NCI-H510A (cell line): ENCODE results near the gene APMAP.
"Not testable (repeated sequence)": the region's sequence is repeated elsewhere in the genome, so short reads cannot be mapped to it uniquely, and the experiment has no call there.

Experiments
- DNase-seq: peaks from one replicate; lab custom pipeline; 2025; lab: John Stamatoyannopoulos, UW

The APMAP gene

DNA sequence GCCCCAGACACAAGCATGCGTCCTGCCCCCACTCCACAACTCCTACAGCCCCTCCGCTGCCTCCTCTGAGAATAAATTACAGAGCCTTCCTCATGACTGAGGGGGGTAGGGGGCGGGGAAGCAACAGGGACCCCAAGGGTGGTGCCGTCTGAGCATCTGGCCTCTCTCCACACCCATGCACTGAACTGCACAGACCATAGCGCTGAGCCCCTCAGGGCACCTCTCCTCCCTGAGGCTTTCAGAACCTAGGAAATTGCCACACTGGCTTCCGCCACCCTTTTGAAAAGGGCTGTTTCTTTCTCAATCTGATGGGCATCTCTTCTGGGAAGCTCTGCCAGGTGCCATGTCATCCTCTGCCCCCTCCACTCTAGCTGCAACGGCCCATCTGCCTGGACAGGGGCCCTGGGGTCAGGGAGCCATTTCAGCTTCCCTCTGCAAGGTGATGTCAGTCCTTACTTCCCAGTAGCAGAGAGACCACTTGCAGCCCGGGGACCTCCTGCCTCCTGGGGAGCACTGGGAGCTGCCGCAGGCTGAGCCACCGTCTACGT is 40.9 kb downstream of the APMAP start:
- no peak for DNase-seq

DNA sequence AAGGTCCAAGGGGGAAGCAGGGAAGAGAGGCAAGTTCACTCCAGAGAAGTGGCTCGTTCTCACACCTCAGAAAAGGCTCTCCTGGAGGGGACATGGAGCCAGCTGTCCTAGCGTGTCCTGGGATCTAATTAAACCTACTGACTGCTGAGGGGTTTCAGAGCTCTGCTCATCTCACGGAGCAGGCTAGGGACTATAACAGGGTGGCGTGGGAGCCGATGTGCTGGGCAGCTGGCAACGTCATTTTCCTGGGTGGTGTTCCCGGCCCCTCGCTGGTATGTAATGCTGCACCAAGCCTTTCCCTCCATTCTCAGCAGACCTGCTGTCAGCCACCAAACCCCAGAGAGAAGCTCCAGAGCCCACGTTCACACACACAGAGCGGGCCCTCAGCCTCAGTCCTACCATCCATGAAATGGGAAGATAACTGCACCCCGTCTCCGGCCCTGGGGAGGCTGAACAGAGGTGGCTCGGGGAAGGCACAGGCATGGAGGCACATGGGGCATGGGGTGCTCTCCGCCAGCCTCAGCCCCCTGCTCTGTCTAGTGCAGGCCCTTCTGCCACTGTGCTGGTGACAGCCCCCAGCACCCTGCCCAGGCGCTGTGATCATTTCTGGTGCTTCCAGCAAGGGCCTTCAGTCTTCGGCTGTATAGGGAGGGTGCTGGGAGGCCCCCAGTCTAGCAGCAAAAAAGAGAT is 41.6 kb downstream of the APMAP start:
- DNase-seq: no peak

DNA sequence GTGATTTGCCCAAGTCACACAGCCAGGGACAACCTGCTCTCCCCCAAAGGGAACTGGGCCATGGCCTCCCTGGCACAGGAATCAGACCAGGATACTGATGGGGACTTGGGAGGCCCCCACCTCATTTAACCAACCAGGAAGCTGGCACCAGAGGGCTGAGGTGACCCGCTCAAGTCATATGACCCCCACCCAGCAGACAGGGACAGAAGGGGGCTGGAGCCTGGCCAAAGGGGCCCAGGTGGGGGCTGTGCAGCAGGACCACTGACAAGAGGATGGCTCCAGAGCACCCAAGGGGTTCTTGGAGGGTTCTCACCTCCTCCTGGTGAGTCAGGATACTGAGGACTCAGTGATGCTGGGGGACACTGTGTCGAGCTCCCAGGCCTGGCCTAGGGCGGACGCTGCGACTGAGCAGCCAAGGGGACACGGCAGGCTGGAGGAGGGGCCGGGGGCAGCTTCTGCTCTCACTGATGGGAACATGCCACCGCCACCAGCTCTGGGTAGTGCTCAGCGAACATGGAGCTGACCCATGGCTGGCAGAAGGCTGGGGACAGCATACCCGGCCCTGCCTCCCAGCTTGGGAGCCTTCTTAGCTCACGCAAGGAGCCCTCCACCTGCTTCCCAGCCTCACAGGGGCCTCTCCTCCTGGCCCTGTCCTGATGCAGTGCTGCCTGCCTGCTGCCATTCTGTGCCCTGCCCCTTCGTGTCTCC is 42.3 kb downstream of the APMAP start:
- no peak for DNase-seq

DNA sequence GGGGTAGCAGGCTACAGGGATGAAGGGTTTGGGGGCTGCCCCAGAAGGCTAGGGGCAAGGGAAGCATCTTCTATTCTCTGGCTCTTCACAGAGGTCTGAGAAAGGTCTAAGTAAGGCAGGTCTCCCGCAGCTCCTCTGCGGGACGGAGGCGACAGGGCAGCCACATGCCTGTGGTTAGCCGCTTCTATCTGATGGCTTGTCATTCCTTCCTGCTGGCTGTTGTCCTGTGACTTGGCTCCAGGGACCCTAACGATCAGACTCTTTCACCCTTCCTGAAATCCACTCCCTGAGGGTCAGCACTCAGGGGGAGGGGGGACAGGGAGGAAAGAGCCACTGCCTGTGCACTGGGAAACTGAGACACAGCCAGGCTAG is 42.8 kb downstream of the APMAP start:
- DNase-seq: no peak

DNA sequence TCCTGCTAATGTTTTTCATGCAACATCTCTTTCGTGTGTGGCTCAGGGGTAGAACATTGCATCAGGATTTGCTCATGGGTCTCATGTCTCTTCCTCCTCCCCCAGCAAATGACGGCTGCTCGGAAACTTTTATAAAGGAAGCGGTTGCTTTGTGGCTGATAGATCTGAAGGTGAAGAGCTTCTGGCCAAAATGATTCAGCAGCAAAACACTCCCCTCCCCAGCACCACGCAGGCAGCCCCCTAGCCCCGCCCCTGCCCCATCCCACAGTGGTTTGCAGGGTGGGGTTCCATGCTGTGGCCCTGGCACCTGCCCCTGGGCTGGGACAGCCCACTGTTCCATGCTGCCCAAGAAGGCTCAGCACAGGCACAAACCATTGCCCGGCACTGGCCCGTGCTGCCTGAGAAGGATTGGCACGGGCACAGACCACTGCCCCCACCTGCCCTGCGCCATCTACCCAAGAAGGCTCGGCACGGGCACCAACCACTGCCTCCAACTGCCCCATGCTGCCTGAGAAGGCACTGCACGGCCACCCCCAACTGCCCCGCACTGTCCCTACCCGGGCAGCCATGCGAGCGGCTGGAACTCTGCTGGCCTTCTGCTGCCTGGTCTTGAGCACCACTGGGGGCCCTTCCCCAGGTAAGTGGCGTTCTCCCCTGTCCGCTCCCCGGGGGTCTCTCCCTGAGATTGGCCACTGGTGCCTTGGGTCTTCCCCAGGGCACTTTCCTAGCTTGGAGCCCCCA is 43.4 kb downstream of the APMAP start, which contains the start of gene CST7:
TSS of gene CST7 (plus strand) at position 331 of the 741 bp plus-strand sequence. CDS start at position 568, 237 bp downstream.
- DNase-seq: no peak

DNA sequence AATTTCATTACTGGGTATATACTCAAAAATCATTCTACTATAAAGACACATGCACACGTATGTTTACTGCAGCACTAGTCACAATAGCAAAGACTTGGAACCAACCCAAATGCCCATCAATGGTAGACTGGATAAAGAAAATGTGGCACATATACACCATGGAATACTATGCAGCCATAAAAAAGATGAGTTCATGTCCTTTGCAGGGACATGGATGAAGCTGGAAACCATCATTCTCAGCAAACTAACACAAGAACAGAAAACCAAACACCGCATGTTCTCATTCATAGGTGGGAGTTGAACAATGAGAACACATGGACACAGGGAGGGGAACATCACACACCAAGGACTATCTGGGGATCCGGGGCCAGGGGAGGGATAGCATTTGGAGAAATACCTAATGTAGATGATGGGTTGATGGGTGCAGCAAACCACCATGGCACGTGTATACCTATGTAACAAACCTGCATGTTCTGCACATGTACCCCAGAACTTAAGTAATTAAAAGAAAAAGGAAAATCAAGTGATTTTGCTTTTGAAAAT is 44.1 kb downstream of the APMAP start:
- not testable (repeated sequence) for DNase-seq

DNA sequence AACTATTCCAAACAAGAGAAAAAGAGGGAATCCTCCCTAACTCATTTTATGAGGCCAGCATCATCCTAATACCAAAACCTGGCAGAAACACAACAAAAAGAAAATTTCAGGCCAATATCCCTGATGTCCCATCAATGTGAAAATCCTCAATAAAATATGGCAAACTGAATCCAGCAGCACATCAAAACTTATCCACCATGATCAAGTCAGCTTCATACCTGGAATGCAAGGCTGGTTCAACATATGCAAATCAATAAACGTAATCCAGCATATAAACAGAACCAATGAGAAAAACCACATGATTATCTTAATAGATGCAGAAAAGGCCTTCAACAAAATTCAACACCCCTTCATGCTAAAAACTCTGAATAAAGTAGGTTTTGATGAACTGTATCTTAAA is 46.2 kb downstream of the APMAP start:
- DNase-seq: not testable (repeated sequence)

DNA sequence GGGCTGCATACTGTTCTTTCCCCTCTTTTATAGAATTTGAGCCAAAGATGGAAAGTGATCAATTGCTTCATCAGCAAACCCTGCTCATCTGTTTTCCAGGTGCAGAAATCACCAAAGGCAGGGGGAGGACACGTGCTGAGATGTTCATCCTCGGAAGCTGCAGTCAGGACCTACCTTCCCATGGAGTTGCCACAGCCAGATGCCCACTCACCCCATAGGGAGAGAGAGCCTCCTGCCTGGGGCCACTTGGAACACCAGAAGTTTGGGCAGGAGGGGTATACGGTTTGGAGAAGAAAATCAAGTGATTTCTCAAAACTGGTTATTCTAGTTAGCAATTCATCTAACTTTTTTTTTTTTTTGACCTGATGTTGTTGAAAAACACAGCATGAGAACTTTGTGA is 48.8 kb downstream of the APMAP start:
- no peak for DNase-seq

DNA sequence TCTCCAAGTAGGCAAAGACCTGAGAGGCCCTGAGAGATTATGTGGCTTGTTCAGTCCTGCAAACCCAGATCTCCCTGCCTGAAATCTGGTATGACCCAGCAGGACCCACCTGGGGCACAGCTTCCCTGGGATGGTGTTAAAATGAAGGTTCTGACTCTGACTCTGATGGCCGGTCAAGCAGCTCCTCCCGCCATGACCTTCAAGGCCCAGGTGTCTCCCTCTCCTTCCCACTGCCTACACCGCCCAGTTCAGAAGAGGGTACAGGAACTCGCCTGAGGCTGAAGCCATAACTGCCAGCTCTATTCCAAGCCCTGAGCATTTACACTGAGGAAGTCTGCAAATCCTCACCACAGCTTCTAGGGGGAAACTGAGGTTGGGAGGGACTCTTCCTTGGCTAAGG is 49.4 kb downstream of the APMAP start:
- DNase-seq: no peak

DNA sequence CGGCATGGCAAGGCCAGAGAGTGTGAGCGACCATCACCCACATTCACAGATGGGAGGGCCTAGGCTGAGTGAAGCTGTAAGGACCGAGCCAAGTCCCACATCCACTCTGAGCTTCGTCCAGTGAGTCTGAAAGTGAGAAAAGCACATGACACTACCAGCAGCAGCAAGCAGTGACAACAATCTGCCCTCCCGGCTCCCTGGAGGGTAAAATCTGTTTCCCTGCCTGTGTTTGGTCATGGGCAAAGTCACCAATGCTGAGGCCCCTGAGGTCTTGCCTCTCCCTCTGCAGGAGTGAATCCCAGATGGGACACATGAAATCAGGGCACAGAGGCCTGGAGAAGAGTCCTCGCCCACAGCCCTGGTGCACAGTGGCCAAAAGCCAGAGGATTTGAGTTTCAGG is 49.9 kb downstream of the APMAP start:
- DNase-seq: no peak

DNA sequence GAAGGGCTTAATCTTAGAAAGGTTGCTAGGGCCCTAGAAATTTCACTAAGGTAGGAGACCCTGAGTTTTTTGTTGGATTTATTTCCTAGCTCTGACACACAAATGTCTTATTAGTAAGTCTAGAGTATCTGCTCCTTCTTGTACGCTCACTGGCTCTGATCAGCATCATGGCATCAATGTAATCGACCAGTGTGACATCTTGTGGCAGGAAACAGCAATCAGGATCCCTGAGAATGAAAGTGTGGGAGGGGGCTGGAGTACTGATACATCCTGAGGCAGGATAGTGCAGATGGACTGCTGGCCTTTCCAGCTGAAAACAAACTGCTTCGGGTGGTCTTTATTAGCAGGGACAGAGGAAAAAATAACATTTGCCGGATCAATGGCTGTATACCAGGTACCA is 53.5 kb downstream of the APMAP start:
- no peak for DNase-seq

DNA sequence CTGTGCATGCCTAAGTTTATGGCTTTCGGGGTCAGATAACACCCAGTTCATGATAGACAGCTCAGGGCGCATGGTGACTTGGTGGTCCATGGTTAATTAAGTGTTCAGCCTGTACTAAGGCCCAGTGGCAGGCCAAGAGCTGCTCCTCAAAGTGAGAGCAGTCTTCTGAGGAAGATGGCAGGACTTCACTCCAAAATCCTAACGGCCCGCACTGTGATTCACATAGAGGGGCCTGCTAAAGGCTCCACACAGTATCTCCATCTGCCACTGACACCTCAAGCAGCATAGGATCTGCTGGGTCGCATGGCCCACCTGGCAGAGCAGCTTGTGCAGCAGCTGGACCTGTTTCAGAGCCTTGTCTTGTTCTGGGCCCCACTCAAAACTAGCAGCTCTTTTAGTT is 54.1 kb downstream of the APMAP start:
- no peak for DNase-seq

DNA sequence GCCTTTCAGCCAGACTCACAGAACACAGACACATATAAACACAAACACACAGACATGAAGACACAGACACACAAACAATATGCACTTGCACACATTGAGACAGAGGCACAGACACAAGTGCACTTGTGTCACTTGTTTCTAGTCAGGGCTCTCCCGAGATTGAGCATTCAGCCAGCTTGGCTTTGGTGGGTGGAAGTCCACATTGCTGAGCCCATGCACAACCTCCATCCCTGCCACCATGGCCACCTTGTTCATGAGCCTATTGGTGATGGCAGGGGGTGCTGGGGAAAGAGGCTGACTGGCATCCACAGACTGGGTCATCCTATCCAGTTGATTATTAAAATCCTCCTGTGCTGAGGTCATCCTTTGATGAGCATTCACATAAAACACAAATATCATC is 55.0 kb downstream of the APMAP start:
- DNase-seq: no peak

DNA sequence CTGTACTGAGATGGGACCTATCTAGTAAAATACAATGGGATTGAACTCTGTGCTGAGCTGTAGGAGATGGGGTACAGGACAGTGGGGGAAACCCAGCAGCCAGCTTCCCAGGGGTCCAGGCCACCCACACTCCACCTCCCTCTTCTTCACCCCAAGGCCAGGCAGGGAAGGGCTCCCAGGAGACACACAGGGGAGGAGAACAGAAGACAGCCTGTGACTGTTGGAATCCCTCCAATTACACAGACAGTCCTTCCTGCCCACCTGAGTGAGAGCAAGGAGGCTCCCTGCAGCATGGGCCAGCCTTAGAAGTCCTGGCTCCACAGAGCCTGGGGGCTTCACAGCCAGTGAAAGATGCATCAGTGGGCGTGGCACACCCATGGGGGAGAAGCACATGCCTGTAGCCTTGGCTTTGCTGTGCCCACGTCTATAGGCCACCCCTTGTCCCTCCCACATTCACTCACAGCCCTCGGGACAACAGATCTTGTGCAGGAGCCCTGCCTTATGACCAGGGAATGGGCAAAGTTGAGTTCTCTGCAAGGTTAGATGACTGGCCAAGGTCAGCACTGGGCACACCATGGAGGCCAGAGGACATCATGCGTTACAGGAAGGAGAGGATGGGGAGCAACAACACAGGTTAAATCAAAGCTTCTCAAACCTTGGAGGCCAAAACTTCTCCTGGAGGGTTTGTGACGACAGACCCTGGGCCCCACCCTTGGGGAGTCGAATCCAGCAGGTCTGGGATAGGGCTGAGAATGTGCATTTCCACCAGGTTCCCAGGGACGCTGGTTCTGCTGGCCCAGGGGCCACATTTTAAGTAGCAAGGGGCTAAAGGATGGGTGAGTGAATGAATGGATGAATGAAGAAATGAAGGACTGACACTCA is 55.8 kb downstream of the APMAP start:
- DNase-seq: no peak

DNA sequence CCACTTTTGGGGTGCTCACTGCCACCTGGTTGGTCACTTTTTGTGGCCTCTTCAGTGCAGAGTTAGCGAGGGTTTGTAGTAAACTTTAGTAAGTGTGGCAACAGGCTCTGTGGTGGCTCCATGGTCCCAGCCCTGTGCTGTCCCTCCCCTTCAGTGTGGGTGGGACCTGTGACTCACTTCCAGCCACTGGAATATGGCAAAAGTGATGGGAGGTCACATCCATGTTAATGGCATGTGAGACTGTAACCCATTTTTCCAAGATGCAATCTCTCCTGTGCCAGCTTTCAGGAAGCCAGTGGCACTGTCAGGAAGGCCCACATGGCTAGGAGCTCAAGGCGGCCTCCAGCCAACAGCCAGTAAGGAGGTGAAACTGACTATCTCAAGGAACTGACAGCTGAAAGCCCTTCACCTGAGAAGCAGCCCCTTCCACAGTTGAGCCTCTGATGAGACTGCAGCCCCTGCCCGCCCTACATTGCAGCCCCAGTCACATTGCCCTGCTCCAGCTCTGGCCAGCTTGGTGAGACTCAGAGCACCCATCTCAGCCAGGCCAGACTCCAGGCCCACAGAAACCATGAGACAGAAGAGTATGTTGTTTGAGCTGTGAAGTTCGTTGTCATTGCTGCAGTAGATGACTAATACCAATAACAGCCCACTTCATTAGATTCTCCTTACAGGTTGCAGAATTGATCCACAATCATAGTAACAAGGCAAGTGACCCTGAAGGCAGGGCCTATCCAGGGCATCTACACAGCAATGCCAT is 56.6 kb downstream of the APMAP start:
- DNase-seq: no peak

DNA sequence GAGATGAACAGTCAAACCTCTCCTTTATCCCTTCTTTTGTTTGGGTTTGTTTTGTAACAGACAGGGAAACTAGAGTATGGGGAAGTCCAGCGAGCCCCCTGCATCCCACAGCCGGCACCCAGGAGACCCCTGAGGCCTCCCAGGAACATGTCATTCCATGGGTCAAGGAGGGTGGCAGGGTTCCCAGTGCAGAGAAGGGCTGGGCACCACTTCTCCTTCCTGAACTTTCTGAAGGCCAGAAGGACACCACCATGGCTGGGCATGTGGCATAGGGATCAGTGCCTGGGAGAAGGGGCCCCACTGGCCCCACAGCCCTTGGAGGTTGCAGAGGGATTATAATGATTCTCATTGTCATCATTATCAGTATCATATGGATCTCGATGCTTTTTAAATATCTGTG is 57.4 kb downstream of the APMAP start:
- no peak for DNase-seq

DNA sequence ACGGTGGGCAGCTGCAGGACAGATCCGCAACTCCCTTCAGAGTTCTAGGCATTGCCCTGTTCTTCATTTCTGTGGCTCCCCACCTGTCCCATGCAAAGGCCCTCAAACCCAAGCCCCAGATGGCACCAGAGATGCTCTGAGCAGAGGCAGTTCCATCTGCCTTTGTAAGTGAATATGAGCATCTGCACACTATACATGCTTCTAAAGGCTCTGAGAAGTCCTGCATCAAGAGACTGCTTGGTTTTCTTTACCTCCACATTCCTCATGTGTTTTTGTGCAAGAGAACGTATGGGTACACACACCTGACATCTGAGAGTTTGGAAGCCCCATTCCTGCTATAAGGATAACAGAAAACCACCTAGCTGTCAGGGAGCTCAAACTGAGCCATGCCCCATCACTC is 57.8 kb downstream of the APMAP start:
- no peak for DNase-seq

DNA sequence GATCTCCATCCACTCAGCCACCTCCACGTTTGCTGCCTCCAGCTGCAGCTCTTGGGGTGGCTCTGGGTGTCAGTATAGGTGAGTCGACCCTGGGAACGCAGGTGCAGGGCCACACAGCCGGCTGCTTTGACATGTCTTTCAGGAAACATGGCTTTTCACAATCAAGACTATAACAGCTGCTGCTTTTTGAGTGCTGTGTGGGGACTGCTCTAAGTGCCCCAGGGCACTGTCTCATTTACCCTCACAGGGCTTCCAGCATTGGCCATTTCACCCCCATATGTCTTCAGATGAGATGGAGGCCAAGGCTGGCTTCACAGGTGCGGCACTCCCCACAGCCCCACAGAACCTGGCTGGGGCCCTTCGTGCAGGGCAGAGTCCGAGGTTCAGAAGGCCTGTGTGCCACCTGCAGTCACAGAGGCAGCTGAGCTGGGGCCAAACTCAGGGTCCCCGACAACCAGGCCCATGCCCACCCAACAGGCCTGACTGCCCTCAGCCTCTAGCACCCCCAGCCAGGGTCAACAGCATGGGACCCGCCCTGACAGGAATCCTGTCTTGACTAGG is 58.4 kb downstream of the APMAP start:
- no peak for DNase-seq

DNA sequence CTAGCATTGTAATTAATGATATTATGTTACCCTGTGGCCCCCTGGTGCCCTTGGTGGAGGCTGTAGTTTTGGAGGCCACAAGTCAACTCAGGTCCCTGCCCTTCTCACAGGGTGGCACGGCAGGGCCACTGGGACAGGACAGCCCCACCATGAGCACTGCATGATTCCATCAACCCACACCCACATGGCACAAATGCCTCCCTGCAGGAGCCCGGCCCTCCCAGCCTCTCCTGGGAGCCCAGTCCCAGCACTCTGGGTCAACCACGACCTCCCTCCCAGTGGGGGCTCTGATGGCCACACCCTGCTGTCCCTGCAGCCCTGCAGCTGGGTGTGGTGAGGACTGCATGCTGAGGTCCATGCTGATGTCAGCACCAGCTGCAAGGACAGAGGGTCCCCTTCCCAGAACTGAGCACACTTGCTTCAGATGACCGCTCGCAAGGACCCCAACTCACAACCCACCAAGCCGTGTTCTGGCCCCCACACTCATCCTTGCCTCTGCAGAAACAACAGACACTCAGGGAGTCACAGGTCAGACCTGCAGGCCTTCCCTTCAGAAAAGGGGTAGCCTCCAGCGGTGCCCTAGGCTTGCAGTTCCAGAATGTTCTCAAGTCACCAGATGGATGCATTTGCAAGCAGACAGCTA is 59.2 kb downstream of the APMAP start:
- DNase-seq: no peak

DNA sequence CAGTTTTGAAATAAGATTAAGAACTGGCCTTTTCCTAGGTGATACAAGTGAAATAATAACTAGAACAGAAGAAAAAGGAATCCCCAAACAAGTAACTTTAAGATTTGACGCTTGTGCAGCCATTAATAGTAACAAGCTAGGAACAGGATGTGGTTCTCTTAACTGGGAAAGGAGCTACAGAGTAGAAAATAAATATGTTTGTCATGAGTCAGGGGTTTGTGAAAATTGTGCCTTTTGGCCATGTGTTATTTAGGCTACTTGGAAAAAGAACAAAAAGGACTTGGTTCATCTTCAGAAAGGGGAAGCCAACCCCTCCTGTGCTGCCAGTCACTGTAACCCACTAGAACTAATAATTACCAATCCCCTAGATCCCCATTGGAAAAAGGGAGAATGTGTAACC is 60.7 kb downstream of the APMAP start:
- not testable (repeated sequence) for DNase-seq
